ENCODE results near the gene ATP6V0B.
A peak's percentile ranks its signal among the peaks of the same experiment; 100 is the strongest.

ATP6V0B gene

DNA sequence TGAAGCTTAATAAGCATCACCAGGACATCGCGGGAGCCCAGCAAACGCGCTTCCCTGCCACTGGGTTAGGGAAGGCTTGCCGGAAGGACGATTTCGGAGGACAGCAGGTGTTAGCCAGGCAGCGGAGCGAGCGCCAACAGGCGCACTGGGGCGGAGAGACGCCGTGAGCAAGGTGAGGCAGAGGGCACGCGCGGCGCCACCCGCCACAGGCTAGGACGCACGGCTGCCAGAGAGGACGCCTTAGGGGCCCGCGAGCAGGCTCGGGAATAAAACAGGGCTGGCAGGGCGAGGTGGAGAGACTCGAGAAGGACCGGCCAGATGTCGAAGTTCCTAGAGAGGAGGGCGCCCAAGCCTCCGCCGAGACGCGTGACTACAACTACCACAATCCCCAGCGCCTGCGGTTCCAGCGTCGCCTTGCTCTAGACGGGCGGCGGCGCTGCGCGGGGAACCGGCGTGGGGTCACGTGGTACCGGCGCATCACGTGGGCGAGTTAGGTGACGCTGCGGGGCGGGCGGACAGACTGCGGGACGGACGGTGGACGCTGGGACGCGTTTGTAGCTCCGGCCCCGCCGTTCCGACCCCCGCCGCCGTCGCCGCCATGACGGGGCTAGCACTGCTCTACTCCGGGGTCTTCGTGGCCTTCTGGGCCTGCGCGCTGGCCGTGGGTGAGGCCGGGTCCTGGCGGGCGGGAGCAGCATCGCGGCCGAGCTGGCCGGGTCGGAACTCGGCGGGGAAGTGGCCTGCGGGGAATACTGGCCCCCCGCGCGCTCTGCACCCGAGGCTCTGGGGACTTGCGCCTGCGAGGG is at the start of gene ATP6V0B:
TSS of gene ATP6V0B (plus strand) at position 518 of the 806 bp plus-strand sequence. CDS start at position 599, 81 bp downstream.
- DNase-seq (ENCODE audit: low read depth, low spot score), result peak; percentile 82

DNA sequence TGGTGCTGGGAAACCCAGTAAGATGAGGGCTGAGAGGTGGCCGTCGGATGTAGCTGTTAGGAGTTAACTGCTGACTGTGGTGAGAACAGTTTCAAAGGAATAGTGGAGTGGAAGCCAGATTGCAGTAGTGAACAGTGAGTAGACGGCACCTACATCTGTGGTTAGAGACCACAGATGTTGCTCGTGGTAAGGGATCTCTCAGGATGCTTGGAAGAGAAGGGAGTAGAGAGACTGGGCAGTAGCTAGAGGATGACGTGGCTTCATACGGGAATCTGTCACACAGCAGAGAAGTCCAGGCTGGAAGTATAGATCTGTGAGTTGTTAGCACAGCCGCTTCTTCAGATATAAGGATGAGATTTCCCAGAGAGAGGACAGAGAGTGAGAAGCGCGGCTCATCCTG is 48.9 kb upstream of the ATP6V0B start:
- no peak for DNase-seq (ENCODE audit: low read depth, low spot score)

DNA sequence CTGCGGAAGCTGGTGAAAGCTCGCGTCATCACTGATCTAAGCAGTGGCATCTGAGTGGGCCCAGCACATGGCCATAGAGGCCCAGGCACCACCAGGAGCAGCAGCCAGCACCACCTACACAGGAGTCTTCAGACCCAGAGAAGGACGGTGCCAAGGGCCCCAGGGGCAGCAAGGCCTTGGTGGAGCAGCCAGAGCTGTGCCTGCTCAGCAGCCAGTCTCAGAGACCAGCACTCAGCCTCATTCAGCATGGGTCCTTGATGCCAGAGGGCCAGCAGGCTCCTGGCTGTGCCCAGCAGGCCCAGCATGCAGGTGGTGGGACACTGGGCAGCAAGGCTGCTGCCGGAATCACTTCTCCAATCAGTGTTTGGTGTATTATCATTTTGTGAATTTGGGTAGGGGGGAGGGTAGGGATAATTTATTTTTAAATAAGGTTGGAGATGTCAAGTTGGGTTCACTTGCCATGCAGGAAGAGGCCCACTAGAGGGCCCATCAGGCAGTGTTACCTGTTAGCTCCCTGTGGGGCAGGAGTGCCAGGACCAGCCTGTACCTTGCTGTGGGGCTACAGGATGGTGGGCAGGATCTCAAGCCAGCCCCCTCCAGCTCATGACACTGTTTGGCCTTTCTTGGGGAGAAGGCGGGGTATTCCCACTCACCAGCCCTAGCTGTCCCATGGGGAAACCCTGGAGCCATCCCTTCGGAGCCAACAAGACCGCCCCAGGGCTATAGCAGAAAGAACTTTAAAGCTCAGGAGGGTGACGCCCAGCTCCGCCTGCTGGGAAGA is 44.4 kb upstream of the ATP6V0B start:
- DNase-seq (ENCODE audit: low read depth, low spot score), result no peak

DNA sequence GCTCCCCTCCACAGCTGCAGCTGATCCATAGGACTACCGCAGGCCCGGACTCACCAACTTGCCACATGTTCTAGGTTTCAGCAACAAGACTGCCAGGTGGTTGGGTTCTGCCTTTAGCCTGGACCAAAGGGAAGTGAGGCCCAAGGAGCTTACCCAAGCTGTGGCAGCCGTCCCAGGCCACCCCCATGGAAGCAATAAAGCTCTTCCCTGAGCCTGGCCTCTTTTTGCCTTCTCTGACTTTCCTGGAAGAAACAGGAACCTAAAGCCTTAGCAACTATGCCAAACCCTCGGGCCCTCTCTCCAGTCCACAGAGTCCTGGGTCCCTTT is 43.8 kb upstream of the ATP6V0B start:
- DNase-seq (ENCODE audit: low read depth, low spot score), result no peak

DNA sequence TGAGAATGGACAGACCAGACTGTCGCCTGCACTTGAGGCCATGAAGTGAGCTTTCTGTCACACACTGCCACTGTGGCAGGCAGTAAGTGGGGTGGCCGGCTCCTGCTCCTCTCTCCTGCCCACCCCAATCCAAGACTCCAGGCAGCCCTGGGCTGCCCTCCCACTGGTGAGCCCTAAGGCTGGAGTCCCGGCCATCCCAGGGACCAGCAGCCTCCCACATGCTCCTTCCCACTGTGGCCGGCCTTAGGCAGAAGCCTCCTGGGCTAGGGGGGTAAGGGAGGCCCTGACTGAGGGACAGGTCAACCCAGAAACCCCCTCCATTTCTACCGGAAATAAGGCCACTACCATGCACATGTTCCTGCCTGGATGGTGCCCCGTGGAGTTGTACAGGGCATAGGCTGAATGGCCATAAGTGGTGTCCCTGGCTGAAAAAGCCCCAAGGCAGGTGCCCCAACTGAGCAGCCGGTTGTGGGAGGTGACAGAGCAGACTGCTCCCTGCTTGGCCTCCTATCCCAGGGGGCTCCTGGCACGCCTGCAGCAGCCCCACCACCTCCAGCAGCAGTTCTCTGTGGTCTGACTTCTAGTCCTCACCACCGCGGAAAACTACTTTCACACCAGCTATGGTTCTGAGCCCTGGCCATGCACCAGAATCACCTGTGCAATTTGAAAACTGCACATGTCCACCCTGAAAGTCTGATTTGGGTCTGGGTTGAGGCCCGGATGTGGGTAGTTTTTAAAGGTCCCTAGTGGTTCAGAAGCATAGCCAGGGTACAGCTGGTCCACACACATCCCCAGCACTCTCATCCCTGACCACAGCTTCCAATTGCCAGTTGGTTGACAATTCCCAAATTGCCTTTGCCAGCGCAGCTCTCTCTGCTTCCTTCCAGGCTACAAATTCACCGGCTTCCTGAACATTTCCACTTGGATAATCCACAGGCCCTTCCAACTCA is 42.8 kb upstream of the ATP6V0B start:
- no peak for DNase-seq (ENCODE audit: low read depth, low spot score)

DNA sequence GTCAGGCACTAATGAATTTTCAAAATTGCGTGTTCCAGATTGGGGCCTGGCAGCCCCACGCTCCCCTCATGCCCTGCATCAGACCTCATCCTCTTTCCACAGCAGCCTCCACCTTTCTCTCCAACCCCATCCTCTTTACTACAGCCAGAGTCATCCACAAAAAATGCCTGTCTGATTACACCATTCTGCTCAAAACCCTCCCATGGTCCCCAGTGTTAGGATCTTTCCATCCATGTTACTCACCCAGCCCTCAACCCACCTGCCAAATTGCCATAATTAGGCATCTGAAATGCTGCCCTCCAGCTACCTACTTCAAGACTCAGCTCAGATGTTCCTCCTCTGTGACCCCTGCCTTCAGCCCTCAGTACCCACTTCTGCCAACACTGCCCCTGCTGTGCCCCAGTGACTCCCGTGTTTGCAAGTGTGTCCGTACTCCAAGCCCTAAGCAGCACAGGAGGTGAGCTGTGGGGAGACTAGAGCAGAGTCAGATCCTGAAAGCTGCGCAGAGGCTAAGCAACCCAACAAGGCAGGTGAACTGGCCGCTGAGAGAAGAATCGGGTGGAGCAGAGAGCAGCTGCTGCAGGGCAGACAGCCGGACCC is 41.9 kb upstream of the ATP6V0B start:
- DNase-seq (ENCODE audit: low read depth, low spot score), result no peak

DNA sequence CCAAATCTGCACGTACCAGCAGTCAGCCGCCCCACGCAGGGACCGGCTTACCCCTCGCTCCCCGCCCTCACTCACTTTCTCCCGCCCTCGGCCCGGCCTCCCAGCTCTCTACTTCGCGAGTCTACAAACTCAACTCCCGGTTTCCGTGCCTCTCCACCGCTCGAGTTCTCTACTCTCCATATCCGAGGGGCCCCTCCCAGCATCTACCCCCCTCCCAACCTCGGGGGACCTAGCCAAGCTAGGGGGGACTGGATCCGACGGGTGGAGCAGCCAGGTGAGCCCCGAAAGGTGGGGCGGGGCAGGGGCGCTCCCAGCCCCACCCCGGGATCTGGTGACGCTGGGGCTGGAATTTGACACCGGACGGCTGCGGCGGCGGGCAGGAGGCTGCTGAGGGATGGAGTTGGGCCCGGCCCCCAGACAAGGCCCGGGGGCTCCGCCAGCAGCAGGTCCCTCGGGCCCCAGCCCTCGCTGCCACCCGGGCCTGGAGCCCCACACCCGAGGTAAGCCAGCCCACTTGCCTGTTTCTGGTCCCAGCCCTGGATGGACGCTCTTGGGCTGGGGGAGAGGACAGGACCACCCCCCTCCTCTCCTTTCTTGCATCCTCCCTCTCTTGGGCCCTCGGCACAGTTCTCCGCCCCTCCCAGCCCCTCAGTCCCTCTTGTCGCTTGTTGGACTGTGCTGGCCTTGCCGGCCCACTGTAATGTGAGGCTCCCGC is 41.2 kb upstream of the ATP6V0B start, which contains the start of gene ARTN:
TSS of gene ARTN (plus strand) at position 416 of the 715 bp plus-strand sequence. CDS start 1,856 bp downstream, outside the sequence.
- DNase-seq (ENCODE audit: low read depth, low spot score), result no peak

DNA sequence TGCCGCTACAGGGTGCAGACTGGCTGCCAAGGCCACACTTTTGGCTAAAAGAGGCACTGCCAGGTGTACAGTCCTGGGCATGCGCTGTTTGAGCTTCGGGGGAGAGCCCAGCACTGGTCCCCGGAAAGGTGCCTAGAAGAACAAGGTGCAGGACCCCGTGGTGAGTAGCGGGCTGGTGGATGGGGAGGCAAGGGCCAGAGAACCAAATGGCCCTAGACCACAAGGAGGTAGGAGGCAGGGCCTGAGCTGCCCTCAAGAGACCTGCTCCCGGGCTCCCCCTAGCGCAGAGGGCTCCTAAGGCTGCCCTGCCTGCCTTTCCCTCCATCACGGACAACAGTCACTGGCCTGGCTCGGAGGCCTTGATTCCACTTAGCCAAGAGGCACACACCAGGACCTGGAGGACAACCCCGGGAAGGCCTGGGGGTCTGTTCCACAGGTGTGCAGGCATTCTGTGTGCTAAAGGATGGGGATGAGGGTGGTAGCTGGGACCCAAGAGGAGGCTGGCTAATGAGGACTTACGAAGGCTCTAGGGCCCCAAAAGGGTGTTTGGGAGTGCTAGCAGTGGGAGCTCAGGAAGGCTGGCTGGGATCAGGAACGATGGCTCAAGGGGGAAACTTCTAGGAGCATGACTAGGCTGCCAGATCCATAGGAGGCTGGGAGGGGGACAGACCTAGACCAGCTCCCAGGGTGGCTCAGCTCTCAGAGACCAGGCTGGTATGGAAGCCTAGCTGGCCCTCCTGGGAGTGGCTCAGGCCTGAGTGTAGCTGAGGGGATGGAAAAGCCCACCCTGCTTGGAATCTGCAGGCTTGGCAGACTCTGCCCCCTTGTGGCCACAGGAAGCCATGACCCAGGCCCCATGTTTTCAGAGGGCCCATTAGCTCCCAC is 40.4 kb upstream of the ATP6V0B start:
- no peak for DNase-seq (ENCODE audit: low read depth, low spot score)

DNA sequence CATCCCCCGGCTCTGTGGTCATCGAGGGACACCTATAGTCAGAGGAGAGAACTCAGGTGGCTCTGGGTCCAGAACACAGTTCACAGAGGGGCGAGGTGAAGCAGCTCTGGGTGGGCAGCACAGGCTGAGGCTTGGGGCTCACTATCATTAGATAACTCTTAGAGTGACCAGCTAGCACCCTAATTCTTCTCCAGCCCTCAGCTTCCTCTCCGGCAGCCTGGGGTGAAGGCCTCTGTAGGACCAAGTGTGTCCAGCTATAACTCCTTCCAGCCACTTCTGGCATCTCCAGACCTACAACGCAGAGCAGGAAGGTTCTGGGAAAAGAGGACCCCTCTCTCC is 39.8 kb upstream of the ATP6V0B start:
- DNase-seq (ENCODE audit: low read depth, low spot score), result no peak

DNA sequence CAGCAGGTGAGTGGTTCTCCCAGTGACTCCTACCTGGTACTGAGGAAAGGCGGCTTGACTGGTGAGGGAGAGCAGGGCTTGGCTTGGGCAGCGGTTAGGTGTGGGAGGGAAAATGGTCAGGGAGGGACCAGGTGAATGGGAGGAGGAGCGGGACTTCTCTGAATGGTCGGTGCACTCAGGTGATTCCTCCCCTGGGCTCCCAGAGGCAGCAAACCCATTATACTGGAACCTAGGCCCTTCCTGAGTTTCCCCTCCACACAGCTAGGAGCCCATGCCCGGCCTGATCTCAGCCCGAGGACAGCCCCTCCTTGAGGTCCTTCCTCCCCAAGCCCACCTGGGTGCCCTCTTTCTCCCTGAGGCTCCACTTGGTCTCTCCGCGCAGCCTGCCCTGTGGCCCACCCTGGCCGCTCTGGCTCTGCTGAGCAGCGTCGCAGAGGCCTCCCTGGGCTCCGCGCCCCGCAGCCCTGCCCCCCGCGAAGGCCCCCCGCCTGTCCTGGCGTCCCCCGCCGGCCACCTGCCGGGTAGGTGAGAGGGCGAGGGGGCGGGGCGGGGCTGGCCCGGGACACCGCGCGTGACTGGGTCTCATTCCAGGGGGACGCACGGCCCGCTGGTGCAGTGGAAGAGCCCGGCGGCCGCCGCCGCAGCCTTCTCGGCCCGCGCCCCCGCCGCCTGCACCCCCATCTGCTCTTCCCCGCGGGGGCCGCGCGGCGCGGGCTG is 38.9 kb upstream of the ATP6V0B start:
- no peak for DNase-seq (ENCODE audit: low read depth, low spot score)

DNA sequence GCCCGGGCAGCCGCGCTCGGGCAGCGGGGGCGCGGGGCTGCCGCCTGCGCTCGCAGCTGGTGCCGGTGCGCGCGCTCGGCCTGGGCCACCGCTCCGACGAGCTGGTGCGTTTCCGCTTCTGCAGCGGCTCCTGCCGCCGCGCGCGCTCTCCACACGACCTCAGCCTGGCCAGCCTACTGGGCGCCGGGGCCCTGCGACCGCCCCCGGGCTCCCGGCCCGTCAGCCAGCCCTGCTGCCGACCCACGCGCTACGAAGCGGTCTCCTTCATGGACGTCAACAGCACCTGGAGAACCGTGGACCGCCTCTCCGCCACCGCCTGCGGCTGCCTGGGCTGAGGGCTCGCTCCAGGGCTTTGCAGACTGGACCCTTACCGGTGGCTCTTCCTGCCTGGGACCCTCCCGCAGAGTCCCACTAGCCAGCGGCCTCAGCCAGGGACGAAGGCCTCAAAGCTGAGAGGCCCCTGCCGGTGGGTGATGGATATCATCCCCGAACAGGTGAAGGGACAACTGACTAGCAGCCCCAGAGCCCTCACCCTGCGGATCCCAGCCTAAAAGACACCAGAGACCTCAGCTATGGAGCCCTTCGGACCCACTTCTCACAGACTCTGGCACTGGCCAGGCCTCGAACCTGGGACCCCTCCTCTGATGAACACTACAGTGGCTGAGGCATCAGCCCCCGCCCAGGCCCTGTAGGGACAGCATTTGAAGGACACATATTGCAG is 38.2 kb upstream of the ATP6V0B start:
- DNase-seq (ENCODE audit: low read depth, low spot score), result no peak

DNA sequence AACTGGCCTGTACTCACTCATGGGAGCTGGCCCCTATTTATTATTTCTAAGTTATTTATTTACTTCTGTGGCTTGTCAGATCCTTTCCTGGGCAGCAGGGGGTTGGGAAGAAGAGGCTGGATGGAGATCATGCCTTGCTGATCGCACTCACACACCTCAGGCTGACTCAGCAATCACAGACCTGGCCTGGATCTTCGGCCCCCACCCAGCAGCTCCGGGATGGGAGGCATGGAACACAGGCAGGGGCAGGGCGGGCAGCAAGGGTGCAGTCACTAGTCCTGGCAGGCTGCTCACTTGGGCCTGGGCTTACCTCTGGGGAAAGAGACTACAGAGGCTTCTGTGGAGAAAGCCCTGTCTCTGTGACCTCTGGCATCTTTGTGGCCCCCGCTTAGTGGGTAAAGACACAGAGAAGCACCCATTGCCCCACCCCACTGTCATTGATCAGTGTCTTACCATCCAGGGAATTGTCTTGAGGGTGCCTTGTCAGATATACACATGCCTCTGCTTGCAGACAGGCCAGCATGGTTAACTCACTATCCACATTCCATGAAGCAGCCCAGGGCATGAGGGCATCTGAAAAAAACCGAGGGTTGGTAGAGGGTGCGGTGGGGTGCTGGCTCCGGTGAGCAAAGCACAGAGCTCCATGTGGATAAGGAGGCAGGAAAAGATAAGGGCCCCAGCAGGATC is 37.4 kb upstream of the ATP6V0B start:
- DNase-seq (ENCODE audit: low read depth, low spot score), result no peak

DNA sequence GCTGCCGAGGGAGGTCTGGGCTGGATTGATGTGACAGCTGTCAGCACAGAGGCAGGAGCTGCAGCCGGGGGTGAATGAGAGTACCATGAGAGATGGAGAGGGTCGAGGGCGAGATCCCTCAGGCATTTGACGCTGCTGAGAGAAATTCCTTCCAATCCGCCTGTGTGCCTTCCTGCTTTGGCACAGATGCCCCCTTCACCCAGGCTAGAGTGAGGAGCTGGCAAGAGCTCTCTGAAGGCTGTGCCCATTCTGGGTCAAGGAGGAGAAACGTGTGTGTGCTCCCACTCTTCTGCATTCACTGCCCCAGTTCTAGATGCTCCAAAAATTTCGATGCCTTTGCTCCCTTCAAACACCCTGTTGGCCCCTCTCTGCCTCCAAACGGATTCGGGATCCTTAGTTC is 36.4 kb upstream of the ATP6V0B start:
- no peak for DNase-seq (ENCODE audit: low read depth, low spot score)

DNA sequence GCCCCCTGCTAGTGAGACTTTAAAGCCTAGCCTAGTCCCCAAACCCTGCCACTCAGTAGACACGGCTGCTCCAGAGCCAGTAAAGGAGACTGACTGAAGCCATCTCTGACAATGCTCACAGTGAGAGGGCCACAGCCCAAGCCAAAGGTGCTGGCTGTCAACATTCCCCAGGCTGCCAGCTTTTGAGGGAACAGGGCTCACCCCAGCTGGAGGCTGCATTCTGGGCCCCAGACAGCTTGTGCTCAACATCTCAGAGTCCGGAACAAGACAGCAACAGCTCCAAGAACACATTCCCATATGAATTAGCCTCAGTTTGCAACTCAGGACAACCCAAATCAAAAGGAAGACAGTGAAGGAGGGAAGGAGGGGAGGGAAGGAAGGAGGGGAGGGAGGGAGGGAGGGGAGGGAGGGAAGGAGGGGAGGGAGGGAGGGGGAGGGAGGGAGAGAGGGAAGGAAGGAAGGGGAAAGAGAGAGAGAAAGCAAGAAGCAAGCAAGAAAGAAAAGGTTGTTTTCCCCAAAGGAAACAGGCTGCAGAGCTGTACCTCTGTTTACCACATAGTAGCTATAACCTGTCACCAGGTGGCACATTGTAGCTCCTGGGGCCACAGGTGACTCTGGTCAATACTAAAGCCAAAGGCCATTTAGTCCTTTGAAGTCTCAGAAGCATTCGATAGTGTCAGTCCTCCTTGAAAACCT is 35.7 kb upstream of the ATP6V0B start:
- no peak for DNase-seq (ENCODE audit: low read depth, low spot score)

DNA sequence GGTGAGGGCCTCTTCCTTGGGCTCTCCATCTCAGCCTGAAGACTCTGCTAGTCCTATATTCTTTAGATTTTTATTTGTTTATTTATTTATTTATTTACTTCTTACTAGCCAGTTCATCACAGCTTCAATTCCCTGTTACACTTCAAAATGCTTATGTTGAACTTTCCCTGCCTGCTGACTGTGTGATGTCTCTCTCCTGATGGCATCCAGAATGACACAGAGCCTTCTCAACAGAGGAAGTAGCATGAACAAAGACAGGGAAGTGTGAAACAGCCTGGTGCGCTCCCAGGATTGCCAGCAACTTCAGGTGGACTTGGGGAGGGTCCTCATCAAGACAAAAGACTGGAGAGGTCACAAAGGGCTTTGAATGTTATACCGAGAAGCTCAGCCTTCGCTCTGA is 32.3 kb upstream of the ATP6V0B start:
- DNase-seq (ENCODE audit: low read depth, low spot score), result no peak

DNA sequence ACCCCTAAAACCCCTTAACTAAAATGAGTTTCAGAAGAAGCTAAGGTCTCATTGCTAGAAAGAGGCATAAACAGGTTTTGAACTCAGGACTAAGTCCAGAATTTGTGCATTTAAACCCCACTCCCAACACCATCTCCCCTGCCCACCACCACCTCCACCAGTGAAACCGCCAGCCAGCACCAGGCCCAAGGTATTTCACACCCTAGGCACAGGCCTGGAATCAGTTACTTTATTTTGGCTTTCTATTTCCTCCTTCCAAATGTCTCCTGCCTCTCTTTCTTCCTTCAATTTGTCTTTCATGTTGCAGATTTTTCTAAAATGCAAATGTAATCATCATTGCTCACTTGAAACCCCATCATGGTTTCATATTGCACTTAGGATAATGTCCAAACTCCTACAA is 29.9 kb upstream of the ATP6V0B start:
- DNase-seq (ENCODE audit: low read depth, low spot score), result no peak

DNA sequence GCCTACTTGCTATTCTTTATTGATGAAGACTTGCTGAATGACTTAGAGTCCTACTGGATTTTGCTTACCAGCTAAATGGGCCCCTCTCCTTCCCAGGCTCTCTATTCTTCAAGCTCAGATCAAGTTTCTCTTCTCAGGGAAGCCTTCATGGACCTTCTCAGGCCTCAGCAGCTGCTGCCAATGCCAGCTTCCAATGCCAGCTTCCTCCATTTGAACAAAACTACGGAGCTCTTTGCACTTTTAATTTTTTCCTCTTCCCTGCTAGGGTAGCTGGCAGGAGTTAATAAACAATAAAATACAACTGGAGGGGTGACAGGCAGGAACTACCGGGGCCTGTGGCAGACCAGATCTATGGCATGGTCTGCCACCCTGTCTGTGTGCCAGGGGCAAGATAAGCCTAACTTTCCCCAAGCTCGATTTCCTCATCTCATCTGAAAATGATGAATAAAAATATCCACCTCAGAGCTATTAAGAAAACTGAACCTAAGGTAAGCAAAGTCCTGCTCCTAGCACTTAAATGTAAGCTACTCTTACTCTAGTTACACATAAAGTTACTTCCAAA is 29.0 kb upstream of the ATP6V0B start:
- DNase-seq (ENCODE audit: low read depth, low spot score), result no peak
